ENCODE measurements around the gene SHC2.
A peak's percentile ranks its signal among the peaks of the same experiment; 100 is the strongest.
"Not testable (repeated sequence)": the region's sequence is repeated elsewhere in the genome, so short reads cannot be mapped to it uniquely, and the experiment has no call there.

Gene SHC2

DNA sequence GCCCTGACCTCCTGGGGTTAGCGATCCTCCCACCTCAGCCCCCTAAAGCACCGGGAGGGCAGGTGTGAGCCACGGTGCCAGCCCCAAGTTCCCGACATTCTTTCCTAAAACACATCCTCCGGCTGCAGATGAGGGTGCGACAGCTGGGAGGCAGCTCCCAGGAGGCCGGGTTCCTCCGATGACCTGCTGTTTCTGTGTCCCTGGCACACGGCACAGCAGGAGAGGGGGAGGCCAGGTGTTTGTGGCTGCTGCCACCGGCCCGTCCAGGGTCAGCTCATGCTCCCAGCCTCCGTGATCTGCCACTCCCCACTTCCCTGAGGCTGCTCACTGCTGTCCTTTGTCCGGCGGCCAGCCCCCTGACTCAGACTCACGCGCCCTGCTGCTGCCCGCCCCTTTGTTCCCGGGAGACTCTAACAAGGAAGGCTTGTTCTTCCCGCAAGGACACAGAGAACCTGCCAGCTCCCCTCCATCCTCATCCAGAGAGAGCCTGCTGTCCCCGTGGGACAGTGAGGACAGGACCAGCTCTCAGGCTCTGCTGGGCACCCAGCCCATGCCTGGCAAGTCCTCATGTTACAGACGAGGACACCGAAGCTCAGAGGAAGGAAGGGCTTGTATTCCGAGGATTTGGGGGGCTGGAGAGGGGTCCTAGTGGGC lies 24.9 kb upstream of the SHC2 start:
- Histone ChIP-seq H3K27ac (no peak overlapping the region), H3K9ac (ENCODE audit: insufficient read length) (no peak overlapping the region), H3K4me3 (no peak overlapping the region), H3K9me3 (ENCODE audit: low read depth, low read length) (no peaks in the 10 kb centered on the region), H3K36me3 (ENCODE audit: insufficient read depth, low read length) (no peaks in the 10 kb centered on the region)
- DNase-seq (ENCODE audit: low read depth, low spot score): no peak
- TF ChIP-seq POLR2AphosphoS5 (IDR thresholded peaks at IDR 0.05; ENCODE audit: borderline replicate concordance, low read depth, low read length) (no peak), EZH2 (IDR thresholded peaks at IDR 0.05) (no peak), FOXP2 (optimal IDR thresholded peaks at IDR 0.05; ENCODE audit: control extremely low read depth, extremely low read length, insufficient read depth) (no peak)

DNA sequence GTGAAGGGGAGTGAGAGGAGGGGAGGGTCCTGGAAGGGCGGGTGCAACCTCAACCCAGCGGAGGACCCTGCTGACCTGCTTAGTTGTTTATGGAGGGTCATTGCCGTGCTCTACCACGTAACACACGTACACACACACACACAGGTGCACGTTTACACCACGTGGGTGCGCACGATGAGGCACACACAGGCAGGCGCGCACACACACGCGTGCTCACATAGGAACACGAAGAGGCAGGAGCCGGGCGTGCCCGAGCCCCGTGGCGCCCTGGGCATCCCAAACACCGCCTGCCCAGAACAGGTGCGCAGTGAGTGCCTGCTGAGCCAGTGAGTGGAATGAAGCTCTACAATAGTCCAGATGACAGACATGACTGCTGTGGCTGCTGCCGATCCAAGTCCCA lies 24.2 kb upstream of the SHC2 start:
- TF ChIP-seq FOXP2 (optimal IDR thresholded peaks at IDR 0.05; ENCODE audit: control extremely low read depth, extremely low read length, insufficient read depth) (no peak), POLR2AphosphoS5 (IDR thresholded peaks at IDR 0.05; ENCODE audit: borderline replicate concordance, low read depth, low read length) (no peak; the same call in 1 of the 2 replicates), EZH2 (IDR thresholded peaks at IDR 0.05) (no peak)
- Histone ChIP-seq H3K36me3 (ENCODE audit: insufficient read depth, low read length) (no peaks in the 10 kb centered on the region), H3K27ac (no peak overlapping the region), H3K9me3 (ENCODE audit: low read depth, low read length) (no peaks in the 10 kb centered on the region), H3K4me3 (no peak overlapping the region), H3K9ac (ENCODE audit: insufficient read length) (no peak overlapping the region)
- no peak for DNase-seq (ENCODE audit: low read depth, low spot score)

DNA sequence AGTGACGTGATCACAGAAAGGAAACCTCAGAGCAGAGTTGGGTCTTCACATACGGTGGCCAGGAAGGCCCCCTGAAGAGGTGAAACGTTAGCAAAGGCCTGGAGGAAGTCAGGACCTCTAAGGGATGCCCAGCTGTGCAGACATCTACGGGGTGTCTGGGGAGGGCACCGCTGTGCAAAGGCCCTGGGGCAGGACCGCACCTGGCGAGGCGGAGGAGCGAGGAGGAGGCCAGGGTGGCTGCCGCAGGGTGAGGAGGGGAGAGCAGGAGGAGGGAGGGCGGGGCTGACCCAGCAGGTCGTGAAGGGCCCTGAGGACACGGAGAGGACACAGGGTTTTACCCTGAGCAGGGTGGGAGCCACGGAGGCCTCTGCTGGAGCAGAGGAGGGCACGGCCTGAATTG lies 23.7 kb upstream of the SHC2 start:
- no peak for DNase-seq (ENCODE audit: low read depth, low spot score)
- H3K36me3 ChIP-seq (ENCODE audit: insufficient read depth, low read length): no peaks in the 10 kb centered on the region
- no peaks in the 10 kb centered on the region for H3K9me3 ChIP-seq (ENCODE audit: low read depth, low read length)
- TF ChIP-seq FOXP2 (optimal IDR thresholded peaks at IDR 0.05; ENCODE audit: control extremely low read depth, extremely low read length, insufficient read depth) (no peak), EZH2 (IDR thresholded peaks at IDR 0.05) (no peak), POLR2AphosphoS5 (IDR thresholded peaks at IDR 0.05; ENCODE audit: borderline replicate concordance, low read depth, low read length) (no peak)
- H3K4me3 ChIP-seq: no peak overlapping the region
- no peak overlapping the region for H3K27ac ChIP-seq
- H3K9ac ChIP-seq (ENCODE audit: insufficient read length): no peak overlapping the region

DNA sequence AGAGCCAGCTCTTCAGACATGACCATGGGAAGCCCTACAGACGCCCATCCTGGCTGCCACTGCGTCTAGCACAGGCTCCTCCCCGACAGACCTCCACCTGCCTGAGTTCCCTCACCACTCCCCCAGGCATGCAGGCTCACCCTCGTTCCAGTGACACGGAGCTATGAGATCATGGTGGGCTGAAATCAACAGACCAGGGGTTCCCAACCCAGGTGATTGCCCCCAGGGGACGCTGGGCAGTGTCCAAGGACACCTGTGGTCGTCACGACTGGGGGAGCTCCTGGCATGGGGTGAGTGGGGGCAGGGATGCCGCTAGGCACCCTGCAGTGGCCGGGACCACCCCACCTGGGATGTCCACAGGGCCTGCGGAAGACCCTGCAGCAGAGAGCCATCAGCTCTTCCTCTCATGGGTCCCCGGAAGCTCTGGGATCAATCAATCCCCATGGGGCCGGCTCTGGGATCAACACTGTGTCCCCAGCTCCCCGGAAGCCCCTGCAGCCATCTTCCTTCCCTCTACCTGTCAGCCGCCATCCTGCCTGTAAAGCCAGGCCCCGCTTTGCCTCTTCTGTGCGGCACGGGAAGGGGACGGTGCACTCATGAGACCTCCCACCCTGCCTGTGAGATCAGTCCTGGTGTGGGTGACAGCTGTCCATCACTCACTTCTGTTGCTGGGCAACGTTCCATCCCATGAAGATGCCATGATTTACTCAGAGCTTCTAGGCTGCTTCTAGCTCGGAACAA lies 22.7 kb upstream of the SHC2 start:
- TF ChIP-seq EZH2 (IDR thresholded peaks at IDR 0.05) (no peak), POLR2AphosphoS5 (IDR thresholded peaks at IDR 0.05; ENCODE audit: borderline replicate concordance, low read depth, low read length) (no peak), FOXP2 (optimal IDR thresholded peaks at IDR 0.05; ENCODE audit: control extremely low read depth, extremely low read length, insufficient read depth) (no peak)

DNA sequence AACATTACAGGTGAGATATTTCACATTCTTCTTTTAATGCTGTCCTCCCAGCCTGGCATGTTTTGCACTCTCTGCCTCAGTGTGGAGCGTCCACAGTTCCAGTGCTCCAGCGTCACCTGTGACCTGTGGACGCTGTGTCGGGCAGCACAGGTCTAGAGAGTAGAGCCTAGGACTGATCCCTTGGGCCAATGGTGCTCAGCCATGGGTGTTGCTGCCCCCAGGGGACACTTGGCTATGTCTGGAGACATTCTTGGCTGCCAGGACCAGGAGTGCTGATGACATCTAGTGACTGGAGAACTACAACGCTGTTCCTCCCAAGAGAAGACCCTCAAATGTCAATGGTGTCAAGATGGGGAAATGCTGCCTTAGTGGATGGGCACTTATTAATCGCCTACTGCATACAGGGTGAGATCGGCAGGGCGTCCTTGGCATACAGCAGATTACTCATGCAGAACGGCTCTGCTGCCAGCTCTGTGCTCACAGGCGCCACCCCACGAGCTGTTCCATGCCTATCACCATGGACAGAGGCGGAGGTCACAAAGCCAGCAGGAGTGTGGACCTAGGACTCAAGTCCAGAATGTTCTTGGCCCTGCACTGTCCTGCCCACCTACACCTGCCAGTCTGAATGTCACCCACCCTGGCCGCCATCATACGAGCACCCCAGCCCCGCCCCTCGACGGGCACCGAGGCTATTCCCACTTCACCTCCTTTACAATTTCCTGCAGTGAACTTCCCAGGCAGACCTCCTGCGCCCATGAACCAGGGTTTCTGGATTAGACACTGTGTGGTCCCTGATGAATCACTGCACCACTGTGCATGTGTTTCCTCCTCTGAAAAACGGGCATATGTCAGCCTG lies 21.6 kb upstream of the SHC2 start:
- H3K9me3 ChIP-seq (ENCODE audit: low read depth, low read length): no peaks in the 10 kb centered on the region
- H3K9ac ChIP-seq (ENCODE audit: insufficient read length): no peak overlapping the region
- H3K4me3 ChIP-seq: no peak overlapping the region
- DNase-seq (ENCODE audit: low read depth, low spot score): no peak
- H3K27ac ChIP-seq: no peak overlapping the region
- no peaks in the 10 kb centered on the region for H3K36me3 ChIP-seq (ENCODE audit: insufficient read depth, low read length)
- TF ChIP-seq EZH2 (IDR thresholded peaks at IDR 0.05) (no peak), FOXP2 (optimal IDR thresholded peaks at IDR 0.05; ENCODE audit: control extremely low read depth, extremely low read length, insufficient read depth) (no peak), POLR2AphosphoS5 (IDR thresholded peaks at IDR 0.05; ENCODE audit: borderline replicate concordance, low read depth, low read length) (no peak)

More for the DNA sequence above, 22.7 kb upstream of the SHC2 start:
- Histone ChIP-seq H3K27ac (no peak overlapping the region), H3K9me3 (ENCODE audit: low read depth, low read length) (no peaks in the 10 kb centered on the region), H3K4me3 (no peak overlapping the region), H3K9ac (ENCODE audit: insufficient read length) (no peak overlapping the region), H3K36me3 (ENCODE audit: insufficient read depth, low read length) (no peaks in the 10 kb centered on the region)
- DNase-seq (ENCODE audit: low read depth, low spot score): no peak

DNA sequence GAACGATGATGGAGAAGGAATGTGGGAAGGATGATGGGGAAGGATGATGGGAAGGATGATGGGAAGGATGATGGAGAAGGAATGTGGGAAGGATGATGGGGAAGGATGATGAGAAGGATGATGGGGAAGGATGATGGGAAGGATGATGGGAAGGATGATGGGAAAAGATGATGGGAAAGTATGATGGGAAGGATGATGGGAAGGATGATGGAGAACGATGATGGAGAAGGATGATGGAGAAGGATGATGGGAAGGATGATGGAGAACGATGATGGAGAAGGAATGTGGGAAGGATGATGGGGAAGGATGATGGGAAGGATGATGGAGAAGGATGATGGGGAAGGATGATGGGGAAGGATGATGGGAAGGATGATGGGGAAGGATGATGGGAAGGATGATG lies 20.3 kb upstream of the SHC2 start:
- H3K36me3 ChIP-seq (ENCODE audit: insufficient read depth, low read length); H3K4me3 ChIP-seq; H3K9me3 ChIP-seq (ENCODE audit: low read depth, low read length); H3K9ac ChIP-seq (ENCODE audit: insufficient read length); DNase-seq (ENCODE audit: low read depth, low spot score); H3K27ac ChIP-seq: not testable (repeated sequence)

DNA sequence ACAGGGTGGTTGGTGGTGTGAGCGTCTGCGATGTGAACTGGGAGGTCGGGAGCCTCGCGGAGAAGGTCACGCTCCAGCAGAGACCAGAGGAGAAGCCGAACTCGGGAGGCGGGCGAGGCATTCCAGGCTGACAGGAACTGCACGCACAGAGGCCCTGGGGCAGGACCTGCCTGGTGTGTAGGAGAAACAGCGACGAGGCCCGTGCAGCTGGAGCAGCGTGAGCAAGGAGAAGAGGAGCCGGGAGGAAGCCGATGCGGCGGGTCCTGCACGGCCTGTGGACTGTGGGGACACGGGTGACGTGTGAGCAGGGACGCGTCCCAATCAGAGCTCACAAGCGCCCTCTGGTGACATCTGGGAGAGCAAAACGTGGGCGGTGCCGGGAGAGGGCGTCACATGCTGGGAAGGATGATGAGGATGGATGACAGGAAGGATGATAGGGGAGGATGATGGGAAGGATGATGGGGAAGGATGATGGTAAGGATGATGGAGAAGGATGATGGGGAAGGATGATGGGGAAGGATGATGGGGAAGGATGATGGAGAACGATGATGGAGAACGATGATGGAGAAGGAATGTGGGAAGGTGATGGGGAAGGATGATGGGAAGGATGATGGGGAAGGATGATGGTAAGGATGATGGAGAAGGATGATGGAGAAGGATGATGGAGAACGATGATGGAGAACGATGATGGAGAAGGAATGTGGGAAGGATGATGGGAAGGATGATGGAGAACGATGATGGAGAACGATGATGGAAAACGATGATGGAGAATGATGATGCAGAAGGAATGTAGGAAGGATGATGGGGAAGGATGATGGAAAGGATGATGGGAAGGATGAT lies 19.4 kb upstream of the SHC2 start:
- Histone ChIP-seq H3K4me3 (0 out of 2 replicates have a peak overlapping the region, but pooled peaks have one; percentile 18), H3K36me3 (ENCODE audit: insufficient read depth, low read length) (no peaks in the 10 kb centered on the region), H3K9me3 (ENCODE audit: low read depth, low read length) (no peaks in the 10 kb centered on the region), H3K9ac (ENCODE audit: insufficient read length) (no peak overlapping the region), H3K27ac (no peak overlapping the region)
- DNase-seq (ENCODE audit: low read depth, low spot score): no peak
- TF ChIP-seq FOXP2 (optimal IDR thresholded peaks at IDR 0.05; ENCODE audit: control extremely low read depth, extremely low read length, insufficient read depth) (no peak), EZH2 (IDR thresholded peaks at IDR 0.05) (no peak), POLR2AphosphoS5 (IDR thresholded peaks at IDR 0.05; ENCODE audit: borderline replicate concordance, low read depth, low read length) (no peak)

Data from SK-N-MC (cell line).